Skin epidermis (tissue), 12 donors: Measurements from ENCODE around the gene MAGEA9B.
A peak's percentile ranks its signal among the peaks of the same experiment; 100 is the strongest.
"Not testable (repeated sequence)": the region's sequence is repeated elsewhere in the genome, so short reads cannot be mapped to it uniquely, and the experiment has no call there.

Experiments
- H3K27ac ChIP-seq, 21 experiments: fragments of 200-600 bp; sonication (generic) in 11 of 21; one replicate each; pipeline ENCODE4 v1.5.0; 2020; ENCODE audit warnings: mild to moderate bottlenecking in 3 of 21, inconsistent platforms in 2 of 21, moderate library complexity in 2 of 21
- H3K4me3 ChIP-seq, 7 experiments: fragments of 200-600 bp; sonication (generic) in 2 of 7; one replicate each; pipeline ENCODE4 v1.5.0; 2020; ENCODE audit warnings: inconsistent platforms in 2 of 7, mild to moderate bottlenecking in 2 of 7, moderate library complexity in 1 of 7

Gene MAGEA9B, protein sequence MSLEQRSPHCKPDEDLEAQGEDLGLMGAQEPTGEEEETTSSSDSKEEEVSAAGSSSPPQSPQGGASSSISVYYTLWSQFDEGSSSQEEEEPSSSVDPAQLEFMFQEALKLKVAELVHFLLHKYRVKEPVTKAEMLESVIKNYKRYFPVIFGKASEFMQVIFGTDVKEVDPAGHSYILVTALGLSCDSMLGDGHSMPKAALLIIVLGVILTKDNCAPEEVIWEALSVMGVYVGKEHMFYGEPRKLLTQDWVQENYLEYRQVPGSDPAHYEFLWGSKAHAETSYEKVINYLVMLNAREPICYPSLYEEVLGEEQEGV

GRCh38 chrX:149587359-149587758, at the start of gene MAGEA9B:
Gene MAGEA9B (minus strand): TSS chrX:149587459. CDS start chrX:149583179, 4,280 bp downstream.
- not testable (repeated sequence) for H3K4me3 ChIP-seq, H3K27ac ChIP-seq

DNA sequence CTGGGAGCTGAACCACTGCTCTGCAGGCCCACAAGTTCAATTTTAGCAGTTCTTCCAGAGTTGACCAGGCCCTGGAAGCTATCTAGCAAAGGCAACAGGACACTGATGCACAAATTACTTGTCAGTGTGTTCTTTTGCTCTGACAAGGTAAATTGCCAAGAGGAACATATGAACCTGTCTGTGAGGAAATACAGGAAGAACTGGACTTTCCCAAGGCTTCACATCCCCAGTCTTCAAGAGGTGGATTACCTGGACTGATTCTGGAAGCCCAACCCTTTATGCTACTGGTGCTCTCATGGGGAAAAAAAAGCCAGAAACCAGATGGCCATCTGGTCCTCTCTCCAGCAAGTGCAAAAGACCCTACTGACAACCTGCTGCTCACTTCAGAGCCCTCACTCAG, 46.3 kb upstream of the MAGEA9B start:
- no peak overlapping the region for H3K4me3 ChIP-seq
- no peak overlapping the region for H3K27ac ChIP-seq

- H3K4me3 ChIP-seq: peak within 1 kb of the TSS; percentile 60 to 82 (median 65)
- peak within 1 kb of the TSS; percentile 18 to 82 (median 73) for H3K27ac ChIP-seq
These were observed 44.2 kb upstream of the MAGEA9B start, which contains the start of gene TMEM185A for GRCh38 chrX:149631234-149632165. Gene TMEM185A (minus strand): TSS chrX:149631792. CDS start chrX:149631580, 212 bp downstream.

- peak overlapping the region; percentile 18 to 82 (median 73) for H3K27ac ChIP-seq
These were observed 43.5 kb upstream of the MAGEA9B start for GRCh38 chrX:149630681-149631233.

DNA sequence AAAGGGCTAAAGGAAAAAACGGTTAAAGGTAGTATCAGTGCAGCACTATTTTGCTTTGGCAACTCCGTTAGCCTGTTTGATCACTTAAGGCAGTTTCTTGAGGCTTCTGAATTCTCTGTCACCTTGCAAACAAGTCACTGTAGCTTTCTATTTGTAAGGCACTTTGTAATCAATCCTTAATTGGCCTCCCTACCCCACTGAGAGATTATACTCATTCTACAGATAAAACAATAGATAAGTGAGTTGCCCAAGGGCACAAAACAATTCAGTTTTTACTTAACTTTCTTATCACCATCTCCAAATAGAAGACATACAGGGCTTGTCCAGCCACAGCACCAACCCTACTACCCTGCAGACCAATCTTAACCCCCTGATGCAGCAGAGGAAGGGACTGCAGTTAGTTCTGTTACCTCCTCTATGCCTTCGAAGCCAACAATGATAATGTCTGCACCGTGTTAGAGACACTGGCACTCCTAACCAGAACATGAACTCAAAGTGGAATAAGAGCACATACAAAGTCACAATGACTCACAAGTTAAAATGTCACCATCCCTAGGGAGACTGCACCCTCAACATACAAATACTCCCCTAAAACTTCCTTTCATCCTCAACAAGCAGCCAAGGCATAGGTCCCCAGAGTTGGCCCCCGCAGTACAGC, 42.6 kb upstream of the MAGEA9B start:
- peak overlapping the region in 1 of 21 experiments; percentile 76 for H3K27ac ChIP-seq
- no peak overlapping the region for H3K4me3 ChIP-seq

More at GRCh38 chrX:149630681-149631233, 43.5 kb upstream of the MAGEA9B start:
- H3K4me3 ChIP-seq: peak overlapping the region; percentile 60 to 82 (median 65)

DNA sequence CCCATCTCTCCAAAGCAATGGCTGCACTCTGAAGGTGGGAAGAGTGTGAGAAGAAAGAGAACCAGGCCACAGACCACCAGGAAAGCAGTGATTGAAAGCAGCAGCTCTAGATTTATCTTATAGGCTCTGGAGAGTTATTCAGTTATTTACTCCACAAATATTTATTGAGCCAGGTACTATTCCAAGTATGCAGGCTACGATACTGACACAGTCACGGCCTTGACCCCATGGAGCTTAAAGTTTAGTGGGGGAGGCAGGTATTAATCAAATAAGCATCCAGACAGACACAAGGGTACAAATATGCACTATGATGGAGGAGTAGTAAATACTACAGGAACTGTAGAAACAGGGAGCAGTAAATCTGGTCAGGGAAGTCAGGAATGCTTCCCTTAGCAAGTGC, 41.5 kb upstream of the MAGEA9B start:
- Histone ChIP-seq H3K27ac (no peak overlapping the region), H3K4me3 (no peak overlapping the region)

DNA sequence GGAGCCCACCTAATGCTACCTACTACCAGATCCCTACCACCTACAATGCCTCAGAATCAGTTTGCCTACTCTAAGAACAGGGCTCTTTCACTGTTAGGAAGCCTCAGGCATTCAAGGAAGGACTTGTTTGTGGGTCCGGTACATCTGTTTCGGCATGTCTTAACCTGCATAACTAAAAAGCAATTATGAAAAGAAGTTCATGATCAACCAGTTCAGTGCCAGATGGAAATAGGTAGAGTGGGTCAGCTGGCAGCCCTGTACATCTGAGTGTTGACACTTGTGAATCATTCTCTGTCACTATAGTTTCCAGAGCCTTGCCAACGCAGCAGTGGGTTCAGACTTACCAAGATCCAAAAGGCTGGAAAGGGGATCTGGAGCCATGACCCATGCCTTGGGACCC, 41.0 kb upstream of the MAGEA9B start:
- Histone ChIP-seq H3K27ac (no peak overlapping the region), H3K4me3 (no peak overlapping the region)

DNA sequence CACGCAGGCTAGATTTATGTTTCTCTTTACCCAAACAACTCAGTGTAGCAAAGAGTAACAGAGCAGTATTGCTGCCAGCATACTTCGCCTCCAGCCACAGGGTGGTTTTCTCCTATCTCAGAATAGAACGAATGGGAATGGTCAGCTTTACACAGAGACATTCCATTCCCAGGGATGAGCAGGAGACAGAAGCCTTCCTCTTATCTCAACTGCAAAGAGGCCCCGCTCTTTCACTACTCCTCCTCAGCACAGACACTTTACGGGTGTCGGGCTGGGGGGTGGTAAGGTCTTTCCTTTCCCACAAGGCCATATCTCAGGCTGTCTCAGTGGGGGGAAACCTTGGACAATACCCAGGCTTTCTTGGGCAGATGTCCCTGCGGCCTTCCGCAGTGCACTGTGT, 39.6 kb upstream of the MAGEA9B start:
- not testable (repeated sequence) for H3K4me3 ChIP-seq, H3K27ac ChIP-seq

DNA sequence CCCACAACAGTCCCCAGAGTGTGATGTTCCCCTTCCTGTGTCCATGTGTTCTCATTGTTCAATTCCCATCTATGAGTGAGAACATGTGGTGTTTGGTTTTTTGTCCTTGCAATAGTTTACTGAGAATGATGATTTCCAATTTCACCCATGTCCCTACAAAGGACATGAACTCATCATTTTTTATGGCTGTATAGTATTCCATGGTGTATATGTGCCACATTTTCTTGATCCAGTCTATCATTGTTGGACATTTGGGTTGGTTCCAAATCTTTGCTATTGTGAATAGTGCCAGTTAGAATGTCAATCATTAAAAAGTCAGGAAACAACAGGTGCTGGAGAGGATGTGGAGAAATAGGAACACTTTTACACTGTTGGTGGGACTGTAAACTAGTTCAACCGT, 32.4 kb upstream of the MAGEA9B start:
- H3K27ac ChIP-seq, H3K4me3 ChIP-seq: not testable (repeated sequence)

- H3K27ac ChIP-seq: no peak overlapping the region
- H3K4me3 ChIP-seq: no peak overlapping the region
These were observed 31.6 kb upstream of the MAGEA9B start for GRCh38 chrX:149618871-149619270.

- Histone ChIP-seq H3K4me3 (no peak overlapping the region), H3K27ac (no peak overlapping the region)
These were observed 24.4 kb upstream of the MAGEA9B start for GRCh38 chrX:149611623-149612175.

- Histone ChIP-seq H3K4me3 (no peak overlapping the region), H3K27ac (no peak overlapping the region)
These were observed 23.3 kb upstream of the MAGEA9B start for GRCh38 chrX:149610511-149610910.

GRCh38 chrX:149607699-149608098, 20.4 kb upstream of the MAGEA9B start:
- no peak overlapping the region for H3K27ac ChIP-seq
- no peak overlapping the region for H3K4me3 ChIP-seq

DNA sequence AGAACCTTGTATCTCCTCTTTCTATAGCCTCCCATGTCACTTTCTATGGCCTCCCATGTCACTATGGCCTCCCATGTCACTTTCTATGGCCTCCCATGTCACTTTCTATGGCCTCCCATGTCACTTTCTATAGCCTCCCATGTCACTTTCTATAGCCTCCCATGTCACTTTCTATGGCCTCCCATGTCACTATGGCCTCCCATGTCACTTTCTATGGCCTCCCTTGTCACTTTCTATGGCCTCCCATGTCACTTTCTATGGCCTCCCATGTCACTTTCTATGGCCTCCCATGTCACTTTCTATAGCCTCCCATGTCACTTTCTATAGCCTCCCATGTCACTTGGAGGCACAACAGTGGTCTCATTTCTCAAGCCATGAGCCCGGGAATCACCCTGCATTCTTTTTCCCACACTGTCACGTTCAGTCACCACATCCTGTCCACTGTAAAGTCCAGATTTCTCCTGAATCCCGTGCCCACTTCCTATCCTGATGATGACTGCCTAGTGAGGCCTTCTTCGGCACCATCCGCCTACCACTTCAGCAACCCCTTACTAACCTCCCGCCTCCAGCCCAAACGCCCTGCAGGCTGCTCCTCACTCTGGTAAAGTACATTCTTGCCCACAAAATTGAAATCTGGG, 18.1 kb upstream of the MAGEA9B start:
- H3K4me3 ChIP-seq, H3K27ac ChIP-seq: not testable (repeated sequence)

DNA sequence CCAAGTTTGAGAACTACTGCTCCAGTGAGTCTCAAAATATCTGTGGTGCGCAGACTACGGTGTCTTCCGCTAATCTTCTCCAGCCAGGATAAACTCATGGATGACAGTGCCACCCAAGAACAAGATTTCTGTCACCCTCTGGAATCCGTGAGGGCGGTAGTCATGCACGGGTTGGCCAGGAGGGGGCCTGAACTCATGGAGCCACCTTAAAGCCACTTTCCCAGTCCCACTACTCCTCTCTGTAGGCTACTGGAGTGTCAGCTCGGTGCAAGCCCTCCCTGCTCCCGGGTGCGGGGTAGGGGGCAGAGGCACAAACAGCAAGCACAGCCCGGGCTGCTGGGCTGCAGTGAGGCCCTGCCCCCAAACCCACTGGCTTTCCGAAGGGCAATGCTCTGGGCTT, 11.3 kb upstream of the MAGEA9B start:
- H3K27ac ChIP-seq, H3K4me3 ChIP-seq: not testable (repeated sequence)

- H3K27ac ChIP-seq, H3K4me3 ChIP-seq: not testable (repeated sequence)
These were observed 8.7 kb upstream of the MAGEA9B start for GRCh38 chrX:149595943-149596342.

GRCh38 chrX:149595214-149595613, 8.0 kb upstream of the MAGEA9B start, which contains the start of gene HSFX2:
Gene HSFX2 (minus strand): TSS chrX:149595314. CDS start chrX:149594700, 614 bp downstream.
- H3K4me3 ChIP-seq, H3K27ac ChIP-seq: not testable (repeated sequence)

GRCh38 chrX:149590993-149591392, 3.7 kb upstream of the MAGEA9B start:
- not testable (repeated sequence) for H3K27ac ChIP-seq, H3K4me3 ChIP-seq

- H3K27ac ChIP-seq, H3K4me3 ChIP-seq: not testable (repeated sequence)
These were observed 1.6 kb downstream of the MAGEA9B start for GRCh38 chrX:149585631-149586030.
